ACC112 (cell line): ENCODE data around the gene ARHGEF4.
"Not testable (repeated sequence)": the region's sequence is repeated elsewhere in the genome, so short reads cannot be mapped to it uniquely, and the experiment has no call there.

Experiments
- H2AFZ ChIP-seq: fragments of 200-600 bp; sonication (generic); one replicate; pipeline ENCODE4 v1.6.0; 2017; ENCODE audit warnings: antibody characterized with exemption, low read length; ENCODE audit not compliant: unreplicated experiment
- H3K27ac ChIP-seq: fragments of 200-600 bp; sonication (generic); 2 replicates; pipeline ENCODE4 v1.5.1; 2014; ENCODE audit warnings: low read depth, mild to moderate bottlenecking, antibody characterized with exemption, low read length, moderate library complexity
- H3K27me3 ChIP-seq: fragments of 200-600 bp; sonication (generic); 2 replicates; pipeline ENCODE4 v1.6.1; 2014; ENCODE audit warnings: mild to moderate bottlenecking, antibody characterized with exemption, low read length, moderate library complexity, mixed read lengths; ENCODE audit not compliant: insufficient read depth
- H3K36me3 ChIP-seq: fragments of 200-600 bp; sonication (generic); 2 replicates; pipeline ENCODE4 v1.6.1; 2016; ENCODE audit warnings: mild to moderate bottlenecking, antibody characterized with exemption, low read length, moderate library complexity, mixed read lengths; ENCODE audit not compliant: insufficient read depth
- H3K4me1 ChIP-seq: fragments of 200-600 bp; sonication (generic); one replicate; pipeline ENCODE4 v1.6.1; 2016; ENCODE audit warnings: low read length, mixed read lengths; ENCODE audit not compliant: insufficient read depth, unreplicated experiment, control insufficient read depth
- H3K4me3 ChIP-seq: fragments of 200-600 bp; sonication (generic); 2 replicates; pipeline ENCODE4 v1.5.1; 2014; ENCODE audit warnings: mild to moderate bottlenecking, low read depth, low read length
- H3K79me2 ChIP-seq: fragments of 200-600 bp; sonication (generic); one replicate; pipeline ENCODE4 v1.6.0; 2016; ENCODE audit warnings: low read length; ENCODE audit not compliant: control insufficient read depth, unreplicated experiment, insufficient read depth

ARHGEF4 gene

DNA sequence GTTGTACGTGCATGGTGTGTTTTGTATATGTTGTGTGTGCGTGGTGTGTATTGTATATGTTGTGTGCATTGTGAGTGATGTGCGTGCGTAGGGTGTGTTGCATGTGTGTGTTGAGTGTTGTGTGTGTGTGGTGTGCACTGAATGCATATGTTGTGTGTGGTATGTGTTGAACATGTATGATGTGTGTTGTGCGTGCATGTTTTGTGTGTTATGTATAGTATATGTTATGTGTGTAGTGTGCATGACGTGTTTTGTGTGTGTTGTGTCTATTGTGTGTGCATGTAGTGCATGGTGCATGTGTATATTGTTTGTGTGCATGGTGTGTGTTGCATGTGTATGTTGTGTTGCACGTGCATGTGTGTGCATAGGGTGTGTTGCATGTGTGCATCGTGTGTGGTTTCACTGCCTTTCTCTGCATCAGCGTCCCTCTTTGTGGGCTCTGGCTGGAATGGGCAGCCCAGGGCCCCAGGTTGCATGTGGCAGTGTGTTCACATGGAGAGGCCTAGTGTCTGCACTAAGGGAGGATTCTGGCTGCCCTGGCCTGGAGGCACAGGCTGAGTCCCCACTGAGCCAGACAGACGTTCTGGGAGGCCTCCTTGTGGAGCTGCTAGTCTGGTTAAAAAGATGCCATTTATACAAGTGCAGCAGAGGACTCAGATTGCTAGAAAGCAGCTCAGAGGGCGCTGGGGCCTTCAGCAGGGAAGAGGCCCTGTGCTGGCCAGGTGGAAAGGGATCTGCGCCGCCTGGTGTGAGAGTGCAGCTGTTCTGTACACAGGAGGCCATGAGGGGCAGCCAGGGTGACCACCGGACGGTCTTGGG lies 149.3 kb downstream of the ARHGEF4 start:
- Histone ChIP-seq H2AFZ (no peak overlapping the region), H3K27me3 (peaks cover 33% of the 10 kb centered on the region), H3K36me3 (no peaks in the 10 kb centered on the region), H3K4me1 (no peaks in the 10 kb centered on the region), H3K27ac (no peak overlapping the region), H3K79me2 (no peaks in the 10 kb centered on the region), H3K4me3 (no peak overlapping the region)

GRCh38 chr2:130986890-130987493 lies 150.3 kb downstream of the ARHGEF4 start:
- Histone ChIP-seq H3K27ac (no peak overlapping the region), H3K36me3 (no peaks in the 10 kb centered on the region), H3K79me2 (no peaks in the 10 kb centered on the region), H2AFZ (no peak overlapping the region), H3K4me1 (no peaks in the 10 kb centered on the region), H3K27me3 (peaks cover 31% of the 10 kb centered on the region), H3K4me3 (no peak overlapping the region)

DNA sequence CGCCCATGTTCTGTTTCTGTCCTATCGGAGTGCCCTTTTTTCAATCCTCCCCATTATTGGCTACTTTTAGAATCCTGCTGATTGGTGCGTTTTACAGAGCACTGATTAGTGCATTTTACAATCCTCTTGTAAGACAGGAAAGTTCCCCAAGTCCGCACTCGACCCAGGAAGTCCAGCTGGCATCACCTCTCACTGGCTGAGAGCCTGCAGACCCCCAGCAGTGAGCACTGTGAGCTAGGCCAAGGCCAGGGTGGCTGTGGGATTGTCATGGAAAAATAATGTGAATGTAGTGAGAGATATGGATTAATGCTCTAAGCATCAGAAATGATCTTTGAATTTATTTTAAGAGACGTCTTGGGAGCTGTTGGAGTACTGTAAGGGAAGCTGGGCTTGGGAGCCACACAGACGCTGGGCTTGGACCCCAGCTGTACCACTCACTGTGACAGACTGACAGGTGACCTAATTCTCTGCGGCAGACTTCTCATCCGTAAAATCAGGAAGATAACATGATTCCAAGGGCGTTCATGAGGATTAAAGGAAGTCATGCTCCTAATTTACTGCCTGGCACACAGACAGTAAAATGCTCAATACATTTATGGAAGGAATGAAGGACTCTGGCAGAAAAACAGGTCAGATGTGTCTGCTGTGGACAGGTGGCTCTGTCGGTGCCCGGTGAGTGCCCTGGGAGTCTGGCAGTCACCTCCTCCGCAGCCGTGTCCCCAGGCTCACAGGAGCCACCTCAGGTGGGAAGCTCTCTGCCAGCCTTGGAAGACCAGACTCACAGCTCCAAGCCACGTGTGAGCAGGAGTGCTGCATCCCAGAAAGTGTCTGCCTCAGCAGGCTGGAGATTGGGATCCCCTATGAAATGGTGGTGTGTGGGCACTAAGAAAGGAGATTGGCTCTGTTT lies 151.1 kb downstream of the ARHGEF4 start:
- Histone ChIP-seq H3K79me2 (no peaks in the 10 kb centered on the region), H3K4me1 (no peaks in the 10 kb centered on the region), H3K27me3 (peaks cover 34% of the 10 kb centered on the region), H3K36me3 (no peaks in the 10 kb centered on the region), H2AFZ (no peak overlapping the region), H3K27ac (no peak overlapping the region), H3K4me3 (no peak overlapping the region)

GRCh38 chr2:130991446-130991845 lies 154.7 kb downstream of the ARHGEF4 start:
- not testable (repeated sequence) for H3K27ac ChIP-seq, H2AFZ ChIP-seq, H3K4me1 ChIP-seq, H3K36me3 ChIP-seq, H3K4me3 ChIP-seq, H3K79me2 ChIP-seq
- H3K27me3 ChIP-seq = peaks cover 55% of the 10 kb centered on the region

GRCh38 chr2:130992003-130992402 lies 155.3 kb downstream of the ARHGEF4 start:
- H2AFZ ChIP-seq, H3K36me3 ChIP-seq: not testable (repeated sequence)

GRCh38 chr2:130996691-130997090 lies 160.0 kb downstream of the ARHGEF4 start:
- peaks cover 58% of the 10 kb centered on the region for H3K27me3 ChIP-seq
- no peaks in the 10 kb centered on the region for H3K79me2 ChIP-seq
- H3K4me3 ChIP-seq = no peak overlapping the region
- H2AFZ ChIP-seq = no peak overlapping the region
- H3K4me1 ChIP-seq = no peaks in the 10 kb centered on the region
- H3K27ac ChIP-seq = no peak overlapping the region
- no peaks in the 10 kb centered on the region for H3K36me3 ChIP-seq

More at GRCh38 chr2:130992003-130992402, 155.3 kb downstream of the ARHGEF4 start:
- H3K27ac ChIP-seq, H3K79me2 ChIP-seq, H3K4me1 ChIP-seq, H3K4me3 ChIP-seq: not testable (repeated sequence)
- peaks cover 51% of the 10 kb centered on the region for H3K27me3 ChIP-seq

DNA sequence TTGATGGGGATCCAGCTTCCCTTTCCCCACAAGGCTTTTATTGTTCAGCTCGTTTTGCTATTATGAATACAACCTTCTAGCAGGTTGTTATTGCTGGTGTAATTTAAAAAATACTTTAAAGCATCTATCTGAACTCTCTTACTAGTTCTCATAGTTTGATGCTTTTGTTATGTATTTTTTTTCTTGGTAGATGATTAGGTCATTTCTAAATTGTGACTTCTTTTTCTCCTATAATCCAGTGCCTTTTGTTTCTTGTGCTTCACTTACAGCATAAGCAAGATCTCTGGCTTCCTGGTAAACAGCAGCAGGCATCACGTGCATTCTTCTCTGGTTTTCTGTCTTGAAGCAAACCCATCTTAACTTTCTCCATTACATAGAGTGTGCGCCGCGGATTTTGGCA lies 160.5 kb downstream of the ARHGEF4 start:
- Histone ChIP-seq H2AFZ (no peak overlapping the region), H3K27ac (no peak overlapping the region), H3K4me3 (no peak overlapping the region), H3K4me1 (no peaks in the 10 kb centered on the region), H3K36me3 (no peaks in the 10 kb centered on the region), H3K79me2 (no peaks in the 10 kb centered on the region), H3K27me3 (peaks cover 62% of the 10 kb centered on the region)

- Histone ChIP-seq H3K36me3 (no peaks in the 10 kb centered on the region), H3K4me3 (no peak overlapping the region), H2AFZ (no peak overlapping the region), H3K79me2 (no peaks in the 10 kb centered on the region), H3K27me3 (peaks cover 66% of the 10 kb centered on the region), H3K27ac (no peak overlapping the region), H3K4me1 (no peaks in the 10 kb centered on the region)
These were observed 161.8 kb downstream of the ARHGEF4 start for GRCh38 chr2:130998561-130998960.

GRCh38 chr2:131004446-131005209 lies 167.9 kb downstream of the ARHGEF4 start:
- Histone ChIP-seq H3K79me2 (no peaks in the 10 kb centered on the region), H3K4me1 (no peaks in the 10 kb centered on the region), H2AFZ (no peak overlapping the region), H3K27ac (no peak overlapping the region), H3K36me3 (no peaks in the 10 kb centered on the region), H3K27me3 (peaks cover 74% of the 10 kb centered on the region), H3K4me3 (no peak overlapping the region)
